VCaP (cell line): Measurements from ENCODE around the gene STXBP2.

ENCODE experiments used
- H3K27ac ChIP-seq: fragments of 450-650 bp; 2 replicates; pipeline ENCODE4 v1.5.1; 2017
- CTCF ChIP-seq: fragments of 450-650 bp; conservative IDR thresholded peaks from 2 replicates; pipeline ENCODE4 v1.5.1; 2017; ENCODE audit warnings: mild to moderate bottlenecking, moderate library complexity

The STXBP2 gene

GRCh38 chr19:7631577-7631976 is 5.3 kb upstream of the STXBP2 start:
- TF ChIP-seq CTCF: no peak
- H3K27ac ChIP-seq: no peak overlapping the region

DNA sequence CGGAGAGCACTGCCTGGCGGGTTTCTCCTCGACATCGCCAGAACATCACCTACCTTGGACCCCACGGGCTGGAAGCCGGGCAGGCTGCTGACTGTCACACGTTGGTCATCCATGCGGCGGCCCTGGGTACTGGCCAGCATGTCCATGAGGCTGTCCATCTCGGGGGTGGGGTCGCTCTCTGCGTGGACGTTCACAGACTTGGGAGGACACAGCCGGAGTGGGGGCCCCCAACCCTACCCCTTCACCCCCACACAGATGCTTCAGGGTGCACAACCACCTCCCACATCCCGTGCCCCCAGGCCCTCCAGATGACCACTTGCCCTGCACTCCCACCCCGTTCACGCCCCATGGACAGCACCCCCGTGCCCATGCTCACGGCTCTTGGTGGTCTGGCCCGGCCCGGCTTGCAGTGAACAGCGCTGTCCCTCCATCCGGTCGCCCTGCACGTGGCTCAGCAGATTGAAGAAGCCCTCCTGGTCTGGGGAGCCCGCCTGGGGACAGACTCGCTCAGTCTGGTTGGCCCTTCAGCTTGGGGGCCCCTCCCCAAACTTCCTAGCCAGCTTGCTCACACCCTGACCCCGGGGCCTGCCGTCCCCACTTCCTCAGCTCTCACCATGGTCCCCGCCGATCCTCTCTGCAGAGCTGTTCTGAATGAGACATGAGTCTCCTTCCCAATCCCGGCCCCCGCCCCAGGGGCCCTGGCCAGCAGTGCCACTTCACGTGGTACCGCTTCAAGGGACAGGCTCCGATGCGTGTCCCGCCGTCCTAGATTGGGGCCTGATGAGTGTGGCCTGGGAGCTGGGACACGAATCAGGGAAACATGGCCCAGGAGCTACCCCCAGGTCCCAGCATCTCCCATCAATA is 4.3 kb upstream of the STXBP2 start:
- no peak overlapping the region for H3K27ac ChIP-seq
- no peak for TF ChIP-seq CTCF

GRCh38 chr19:7633698-7634097 is 3.2 kb upstream of the STXBP2 start, which contains the start of gene PCP2:
Gene PCP2 (minus strand): TSS chr19:7633719. CDS start chr19:7633457, 262 bp downstream.
- TF ChIP-seq CTCF: no peak
- H3K27ac ChIP-seq: no peak within 1 kb of the TSS

DNA sequence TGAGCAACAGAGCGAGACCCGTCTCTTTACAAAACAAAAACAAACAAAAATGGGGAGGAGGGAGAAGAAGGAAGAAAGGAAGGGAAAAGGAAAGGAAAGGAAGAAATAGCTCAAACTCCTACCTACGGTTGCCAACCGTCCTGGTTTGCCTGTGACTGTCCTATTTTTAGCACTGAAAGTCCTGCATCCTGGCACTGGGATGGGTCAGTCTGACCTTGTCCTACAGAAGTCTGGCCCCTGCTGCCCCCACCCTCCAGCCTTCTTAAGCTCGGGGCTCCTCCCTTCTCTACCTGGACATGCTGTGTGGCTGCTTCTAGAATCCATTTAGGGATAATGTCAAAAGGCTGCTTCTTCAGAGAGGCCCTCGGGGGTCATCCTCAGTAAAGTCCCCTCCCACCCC is 1.2 kb upstream of the STXBP2 start:
- no peak for TF ChIP-seq CTCF
- H3K27ac ChIP-seq: no peak overlapping the region

- H3K27ac ChIP-seq: no peak overlapping the region
- no peak for TF ChIP-seq CTCF
These were observed 606 bp upstream of the STXBP2 start for GRCh38 chr19:7636317-7636690.

DNA sequence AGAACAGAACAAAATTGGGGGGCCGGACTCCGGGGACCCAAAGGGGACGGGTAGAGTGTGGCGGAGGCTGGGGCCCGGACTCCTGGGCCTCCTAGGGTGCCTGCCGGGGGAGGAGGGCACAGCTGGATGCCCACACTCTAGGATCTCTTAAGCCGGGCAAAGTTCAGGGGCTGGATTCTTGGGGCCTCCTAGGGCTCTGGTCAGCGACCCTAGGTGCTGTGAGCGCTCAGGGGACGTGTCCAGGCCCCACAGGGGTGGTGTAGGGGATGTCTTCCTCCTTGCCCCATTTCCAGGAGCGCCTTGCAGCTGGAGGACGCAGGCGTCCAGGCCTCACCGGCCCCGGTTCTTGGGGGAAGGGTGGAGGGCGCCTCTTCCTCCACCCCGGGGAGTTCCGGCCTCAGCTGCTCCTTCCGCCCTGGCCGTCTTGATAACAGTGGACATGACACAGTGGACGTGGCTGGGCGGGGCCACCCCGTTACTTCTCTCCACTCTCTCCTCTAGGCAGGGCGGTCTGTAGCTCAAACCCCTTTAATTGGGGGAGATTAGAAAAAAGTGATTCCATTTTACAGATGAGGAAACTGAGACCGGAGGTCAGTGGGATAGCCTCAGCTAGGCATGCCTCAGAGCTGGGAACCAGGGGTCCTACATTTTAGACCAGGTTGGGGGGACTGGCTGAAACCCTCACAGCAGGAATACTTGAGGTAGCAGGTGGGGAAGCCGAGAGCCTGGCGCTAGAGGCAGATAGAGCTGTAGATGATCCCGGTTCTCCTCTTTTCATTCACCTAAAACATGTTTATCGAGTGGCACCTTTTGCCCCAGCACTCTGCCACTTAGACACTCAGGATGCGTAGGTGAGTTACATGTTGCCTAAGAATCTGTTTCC is 705 bp downstream of the STXBP2 start:
- no peak overlapping the region for H3K27ac ChIP-seq
- TF ChIP-seq CTCF: no peak

- no peak for TF ChIP-seq CTCF
- no peak overlapping the region for H3K27ac ChIP-seq
These were observed 2.0 kb downstream of the STXBP2 start for GRCh38 chr19:7638802-7639465.
